Measurements from ENCODE around the gene XYLT1.

DNA sequence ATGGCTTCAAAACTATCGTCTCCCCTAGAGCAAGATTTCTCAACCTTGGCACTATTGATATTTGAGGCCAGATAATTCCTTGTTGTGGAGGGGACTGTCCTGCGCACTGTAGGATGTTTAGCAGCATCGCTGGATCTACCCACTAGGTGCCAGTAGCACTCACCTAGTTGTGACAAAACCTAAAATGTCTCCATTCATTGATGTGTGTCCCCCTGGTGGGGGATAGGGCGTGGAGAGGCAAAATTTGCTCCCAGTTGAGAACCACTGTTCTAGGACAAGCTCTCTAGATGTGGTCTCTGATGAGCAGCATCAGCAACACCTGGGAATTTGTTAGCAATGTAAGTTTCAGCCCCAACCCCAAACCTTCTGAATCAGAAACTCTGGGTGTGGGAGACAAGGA lies 259.0 kb downstream of the XYLT1 start:
- TF ChIP-seq MEF2A (IDR thresholded peaks at IDR 0.05; ENCODE audit: insufficient read depth, low read depth, low read length) (no peak), SUZ12 (IDR thresholded peaks at IDR 0.05; ENCODE audit: unreplicated experiment) (no peak), ESRRA (IDR thresholded peaks at IDR 0.05; ENCODE audit: low read length) (no peak), ZNF384 (IDR thresholded peaks at IDR 0.05; ENCODE audit: borderline replicate concordance, low read depth, low read length) (no peak), SRF (IDR thresholded peaks at IDR 0.05; ENCODE audit: low read depth in 2 of 2, low read length in 2 of 2) (no peak), SP1 (IDR thresholded peaks at IDR 0.05; ENCODE audit: low read depth, low read length) (no peak)
- TF ChIP-seq, protein P1, sequence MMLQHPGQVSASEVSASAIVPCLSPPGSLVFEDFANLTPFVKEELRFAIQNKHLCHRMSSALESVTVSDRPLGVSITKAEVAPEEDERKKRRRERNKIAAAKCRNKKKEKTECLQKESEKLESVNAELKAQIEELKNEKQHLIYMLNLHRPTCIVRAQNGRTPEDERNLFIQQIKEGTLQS (IDR thresholded peaks at IDR 0.05; ENCODE audit: borderline replicate concordance, extremely low read depth, low read depth, low read length), result no peak
- TF ChIP-seq, protein P2, sequence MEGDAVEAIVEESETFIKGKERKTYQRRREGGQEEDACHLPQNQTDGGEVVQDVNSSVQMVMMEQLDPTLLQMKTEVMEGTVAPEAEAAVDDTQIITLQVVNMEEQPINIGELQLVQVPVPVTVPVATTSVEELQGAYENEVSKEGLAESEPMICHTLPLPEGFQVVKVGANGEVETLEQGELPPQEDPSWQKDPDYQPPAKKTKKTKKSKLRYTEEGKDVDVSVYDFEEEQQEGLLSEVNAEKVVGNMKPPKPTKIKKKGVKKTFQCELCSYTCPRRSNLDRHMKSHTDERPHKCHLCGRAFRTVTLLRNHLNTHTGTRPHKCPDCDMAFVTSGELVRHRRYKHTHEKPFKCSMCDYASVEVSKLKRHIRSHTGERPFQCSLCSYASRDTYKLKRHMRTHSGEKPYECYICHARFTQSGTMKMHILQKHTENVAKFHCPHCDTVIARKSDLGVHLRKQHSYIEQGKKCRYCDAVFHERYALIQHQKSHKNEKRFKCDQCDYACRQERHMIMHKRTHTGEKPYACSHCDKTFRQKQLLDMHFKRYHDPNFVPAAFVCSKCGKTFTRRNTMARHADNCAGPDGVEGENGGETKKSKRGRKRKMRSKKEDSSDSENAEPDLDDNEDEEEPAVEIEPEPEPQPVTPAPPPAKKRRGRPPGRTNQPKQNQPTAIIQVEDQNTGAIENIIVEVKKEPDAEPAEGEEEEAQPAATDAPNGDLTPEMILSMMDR (IDR thresholded peaks at IDR 0.05 in 2 of 3, conservative IDR thresholded peaks at IDR 0.05 in 1 of 3; ENCODE audit: control insufficient read depth in 2 of 3, extremely low read depth in 1 of 3, insufficient read depth in 1 of 3, low read depth in 3 of 3, low read length in 3 of 3), result peak; percentile 57 to 62 (median 62); a peak in 5 of 6 replicates
- TF ChIP-seq, protein P3, sequence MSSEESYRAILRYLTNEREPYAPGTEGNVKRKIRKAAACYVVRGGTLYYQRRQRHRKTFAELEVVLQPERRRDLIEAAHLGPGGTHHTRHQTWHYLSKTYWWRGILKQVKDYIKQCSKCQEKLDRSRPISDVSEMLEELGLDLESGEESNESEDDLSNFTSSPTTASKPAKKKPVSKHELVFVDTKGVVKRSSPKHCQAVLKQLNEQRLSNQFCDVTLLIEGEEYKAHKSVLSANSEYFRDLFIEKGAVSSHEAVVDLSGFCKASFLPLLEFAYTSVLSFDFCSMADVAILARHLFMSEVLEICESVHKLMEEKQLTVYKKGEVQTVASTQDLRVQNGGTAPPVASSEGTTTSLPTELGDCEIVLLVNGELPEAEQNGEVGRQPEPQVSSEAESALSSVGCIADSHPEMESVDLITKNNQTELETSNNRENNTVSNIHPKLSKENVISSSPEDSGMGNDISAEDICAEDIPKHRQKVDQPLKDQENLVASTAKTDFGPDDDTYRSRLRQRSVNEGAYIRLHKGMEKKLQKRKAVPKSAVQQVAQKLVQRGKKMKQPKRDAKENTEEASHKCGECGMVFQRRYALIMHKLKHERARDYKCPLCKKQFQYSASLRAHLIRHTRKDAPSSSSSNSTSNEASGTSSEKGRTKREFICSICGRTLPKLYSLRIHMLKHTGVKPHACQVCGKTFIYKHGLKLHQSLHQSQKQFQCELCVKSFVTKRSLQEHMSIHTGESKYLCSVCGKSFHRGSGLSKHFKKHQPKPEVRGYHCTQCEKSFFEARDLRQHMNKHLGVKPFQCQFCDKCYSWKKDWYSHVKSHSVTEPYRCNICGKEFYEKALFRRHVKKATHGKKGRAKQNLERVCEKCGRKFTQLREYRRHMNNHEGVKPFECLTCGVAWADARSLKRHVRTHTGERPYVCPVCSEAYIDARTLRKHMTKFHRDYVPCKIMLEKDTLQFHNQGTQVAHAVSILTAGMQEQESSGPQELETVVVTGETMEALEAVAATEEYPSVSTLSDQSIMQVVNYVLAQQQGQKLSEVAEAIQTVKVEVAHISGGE (CRISPR knock-in tag; IDR thresholded peaks at IDR 0.05), result no peak
- TF ChIP-seq, protein P4, sequence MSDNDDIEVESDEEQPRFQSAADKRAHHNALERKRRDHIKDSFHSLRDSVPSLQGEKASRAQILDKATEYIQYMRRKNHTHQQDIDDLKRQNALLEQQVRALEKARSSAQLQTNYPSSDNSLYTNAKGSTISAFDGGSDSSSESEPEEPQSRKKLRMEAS (IDR thresholded peaks at IDR 0.05; ENCODE audit: low read depth, low read length), result no peak

All from GM12878 (cell line).